Keratinocyte (primary cell): ENCODE data around the gene GPRC5A. TPM values are rescaled to one million over a fixed set of nuclear protein-coding genes. Genes with fewer than 3 reads are reported as not detected.

ENCODE experiments used
- DNase-seq: peaks from one replicate; pipeline ENCODE4 v3.0.0-alpha.2; 2011; ENCODE audit warnings: low read depth, missing footprints, low spot score
- FAIRE-seq: peaks from 2 replicates; lab custom pipeline; 2011; peaks lifted over from hg19 to GRCh38; lab: Jason Lieb, UNC
- H2AFZ ChIP-seq: 2 replicates; pipeline ENCODE4 v1.6.0; 2012; ENCODE audit warnings: low read length, control low read depth, inconsistent platforms; ENCODE audit not compliant: control insufficient read depth
- H3K27ac ChIP-seq: 2 replicates; pipeline ENCODE4 v1.5.1; 2011; ENCODE audit warnings: low read length; ENCODE audit not compliant: control insufficient read depth, insufficient read depth
- H3K27me3 ChIP-seq: 3 replicates; pipeline ENCODE4 v1.6.0; 2011; ENCODE audit warnings: low read length; ENCODE audit not compliant: control insufficient read depth, insufficient read depth; ENCODE audit errors: extremely low read depth
- H3K36me3 ChIP-seq, 2 experiments: 2 replicates in 1 of 2; 3 replicates in 1 of 2; pipeline ENCODE4 v1.5.1; 2011; ENCODE audit warnings: low read length in 2 of 2, mild to moderate bottlenecking in 1 of 2; ENCODE audit not compliant: control insufficient read depth in 2 of 2, insufficient read depth in 2 of 2; ENCODE audit errors: extremely low read depth in 1 of 2
- H3K4me1 ChIP-seq: 3 replicates; pipeline ENCODE4 v1.5.1; 2011; ENCODE audit warnings: low read length; ENCODE audit not compliant: control insufficient read depth, insufficient read depth; ENCODE audit errors: extremely low read depth
- H3K4me2 ChIP-seq: 3 replicates; pipeline ENCODE4 v1.6.0; 2011; ENCODE audit warnings: low read depth, low read length; ENCODE audit not compliant: control insufficient read depth, insufficient read depth; ENCODE audit errors: extremely low read depth
- H3K4me3 ChIP-seq, 3 experiments: fragments of 200-600 bp in 1 of 3; sonication (generic) in 1 of 3; 2 replicates in 2 of 3; 3 replicates in 1 of 3; pipeline ENCODE4 v1.5.1; 2011 to 2016; ENCODE audit warnings: low read length in 3 of 3, mild to moderate bottlenecking in 3 of 3, control low read depth in 2 of 3, inconsistent platforms in 1 of 3, low read depth in 1 of 3, mixed read lengths in 1 of 3, mixed run types in 1 of 3, moderate library complexity in 1 of 3; ENCODE audit not compliant: control insufficient read depth in 2 of 3, insufficient read depth in 2 of 3; ENCODE audit errors: extremely low read depth in 1 of 3
- H3K79me2 ChIP-seq: 2 replicates; pipeline ENCODE4 v1.6.0; 2012; ENCODE audit warnings: low read length; ENCODE audit not compliant: control insufficient read depth, insufficient read depth
- H3K9ac ChIP-seq: 3 replicates; pipeline ENCODE4 v1.6.0; 2011; ENCODE audit warnings: low read length; ENCODE audit not compliant: control insufficient read depth, insufficient read depth; ENCODE audit errors: extremely low read depth
- H3K9me1 ChIP-seq: 3 replicates; pipeline ENCODE4 v1.6.0; 2011; ENCODE audit warnings: low read length; ENCODE audit not compliant: control insufficient read depth, insufficient read depth; ENCODE audit errors: extremely low read depth
- H3K9me3 ChIP-seq: 2 replicates; pipeline ENCODE4 v1.5.1; 2012; ENCODE audit warnings: low read depth, low read length; ENCODE audit not compliant: control insufficient read depth
- H4K20me1 ChIP-seq: 3 replicates; pipeline ENCODE4 v1.6.0; 2011; ENCODE audit warnings: low read length; ENCODE audit not compliant: control insufficient read depth, insufficient read depth; ENCODE audit errors: extremely low read depth
- CTCF ChIP-seq, 3 experiments: IDR thresholded peaks in 1 of 3; conservative IDR thresholded peaks in 1 of 3; optimal IDR thresholded peaks in 1 of 3; 2 replicates in 2 of 3; 3 replicates in 1 of 3; pipeline versions ENCODE3 to v1.5.1; 2011; ENCODE audit warnings: low read length in 3 of 3, mild to moderate bottlenecking in 3 of 3, moderate library complexity in 2 of 3, control low read depth in 1 of 3, inconsistent platforms in 1 of 3; ENCODE audit not compliant: insufficient read depth in 2 of 3; ENCODE audit errors: extremely low read depth in 1 of 3
- EZH2 ChIP-seq: IDR thresholded peaks from one replicate; pipeline ENCODE4 v1.6.1; 2012; ENCODE audit warnings: inconsistent platforms, mild to moderate bottlenecking, low read length, moderate library complexity
- dilution Hi-C: fragments of 300-500 bp; cut with MboI; formaldehyde crosslinking; loops from one replicate; pipeline ENCODE4 v1.7.0; 2020; ENCODE audit warnings: low sequenced_read_pairs; ENCODE audit not compliant: extremely low pct_ligation_motif_present
- polyA plus RNA-seq, 5 experiments: library from polyadenylated mRNA; depleted of rRNA in 3 of 5; stranded (reverse) in 3 of 5; stranded (forward) in 1 of 5; unstranded in 1 of 5; fragments of >200 nt; gene quantifications; 1 replicate in 1 of 5; 2 replicates in 3 of 5; 3 replicates in 1 of 5; pipeline versions ENCODE4 v1.2.1 to v1.2.3, GENCODE V29; 2011 to 2012; ENCODE audit warnings: missing spikeins in 2 of 5, low read depth in 1 of 5, low replicate concordance in 1 of 5

The GPRC5A gene
- polyA plus RNA-seq, 1 donor (not counting 4 experiments of a cell fraction or from before 2014, with no cell fraction given): 25.5 TPM

- H3K9ac ChIP-seq: no peak overlapping the region
These were observed 16.9 kb downstream of the GPRC5A start for GRCh38 chr12:12908252-12908651.

GRCh38 chr12:12908711-12909110 is 17.3 kb downstream of the GPRC5A start:
- FAIRE-seq: peak; percentile 32
- H3K79me2 ChIP-seq: peaks cover 36% of the 10 kb centered on the region

More at GRCh38 chr12:12908252-12908651, 16.9 kb downstream of the GPRC5A start:
- peaks cover 41% of the 10 kb centered on the region for H3K79me2 ChIP-seq
- FAIRE-seq: no peak
- H3K27me3 ChIP-seq: no peaks in the 10 kb centered on the region
- peaks cover 3% of the 10 kb centered on the region for H3K9me1 ChIP-seq
- dilution Hi-C loops: no loop called here
- H2AFZ ChIP-seq: no peak overlapping the region
- DNase-seq: no peak
- peaks cover 17% of the 10 kb centered on the region for H3K4me1 ChIP-seq
- peaks cover 26 to 29% of the 10 kb centered on the region in 2 experiments for H3K36me3 ChIP-seq
- no peaks in the 10 kb centered on the region for H3K9me3 ChIP-seq
- H4K20me1 ChIP-seq: no peaks in the 10 kb centered on the region
- TF ChIP-seq EZH2: no peak
- no peak for TF ChIP-seq CTCF (optimal IDR thresholded peaks at IDR 0.05 in 1 of 3, IDR thresholded peaks at IDR 0.05 in 1 of 3, conservative IDR thresholded peaks at IDR 0.05 in 1 of 3; ENCODE audit: extremely low read depth in 1 of 3, insufficient read depth in 2 of 3, low read length in 3 of 3)
- H3K27ac ChIP-seq: no peak overlapping the region
- H3K4me3 ChIP-seq: no peak overlapping the region
- H3K4me2 ChIP-seq: no peak overlapping the region

More at GRCh38 chr12:12908711-12909110, 17.3 kb downstream of the GPRC5A start:
- Histone ChIP-seq H3K36me3 (peaks cover 30 to 31% of the 10 kb centered on the region in 2 experiments), H3K9me1 (peaks cover under 1% of the 10 kb centered on the region), H3K9me3 (no peaks in the 10 kb centered on the region), H3K27me3 (no peaks in the 10 kb centered on the region), H3K9ac (no peak overlapping the region), H3K4me2 (no peak overlapping the region), H2AFZ (no peak overlapping the region), H3K27ac (no peak overlapping the region), H3K4me3 (no peak overlapping the region), H4K20me1 (no peaks in the 10 kb centered on the region), H3K4me1 (peaks cover 13% of the 10 kb centered on the region)
- DNase-seq: no peak
- dilution Hi-C loops: no loop called here
- TF ChIP-seq CTCF (optimal IDR thresholded peaks at IDR 0.05 in 1 of 3, IDR thresholded peaks at IDR 0.05 in 1 of 3, conservative IDR thresholded peaks at IDR 0.05 in 1 of 3; ENCODE audit: extremely low read depth in 1 of 3, insufficient read depth in 2 of 3, low read length in 3 of 3): no peak
- no peak for TF ChIP-seq EZH2
